GM21447 (cell line): Measurements from ENCODE around the gene TRPV4.

ENCODE experiments used
- ATAC-seq: cut with Tn5 transposase; IDR thresholded peaks from one replicate; pipeline ENCODE4 v1.9.1; 2021; ENCODE audit not compliant: unreplicated experiment

The TRPV4 gene

GRCh38 chr12:109782326-109782703, 50.9 kb downstream of the TRPV4 start:
- ATAC-seq, result no peak

- no peak for ATAC-seq
These were observed 51.4 kb downstream of the TRPV4 start for GRCh38 chr12:109781668-109782325.

- no peak for ATAC-seq
These were observed 53.8 kb downstream of the TRPV4 start for GRCh38 chr12:109779382-109779781.

- no peak for ATAC-seq
These were observed 54.5 kb downstream of the TRPV4 start for GRCh38 chr12:109778684-109779083.

- ATAC-seq, result no peak
These were observed 55.7 kb downstream of the TRPV4 start for GRCh38 chr12:109777544-109777943.

- no peak for ATAC-seq
These were observed 56.6 kb downstream of the TRPV4 start for GRCh38 chr12:109776624-109777023.

GRCh38 chr12:109775172-109775881, 57.9 kb downstream of the TRPV4 start:
- ATAC-seq, result no peak

- ATAC-seq, result no peak
These were observed 59.7 kb downstream of the TRPV4 start for GRCh38 chr12:109773384-109774011.

- ATAC-seq, result no peak
These were observed 60.4 kb downstream of the TRPV4 start for GRCh38 chr12:109772622-109773321.

GRCh38 chr12:109771746-109772621, 61.2 kb downstream of the TRPV4 start:
- ATAC-seq, result no peak

- ATAC-seq, result no peak
These were observed 62.1 kb downstream of the TRPV4 start for GRCh38 chr12:109770861-109771670.

GRCh38 chr12:109770104-109770860, 62.9 kb downstream of the TRPV4 start:
- ATAC-seq, result no peak

GRCh38 chr12:109768901-109769670, 64.1 kb downstream of the TRPV4 start:
- ATAC-seq, result no peak

GRCh38 chr12:109767991-109768900, 65.0 kb downstream of the TRPV4 start:
- no peak for ATAC-seq

- ATAC-seq, result no peak
These were observed 65.7 kb downstream of the TRPV4 start for GRCh38 chr12:109767456-109767855.

- ATAC-seq, result no peak
These were observed 66.9 kb downstream of the TRPV4 start for GRCh38 chr12:109766251-109766778.

GRCh38 chr12:109765446-109765810, 67.8 kb downstream of the TRPV4 start:
- ATAC-seq, result no peak
